K562 (cell line): ENCODE measurements around the gene DIPK1A. TPM values are rescaled to one million over a fixed set of nuclear protein-coding genes. Genes with fewer than 3 reads are reported as not detected.

Experiments
- BDP1 ChIP-seq: IDR thresholded peaks from 3 replicates; pipeline ENCODE4 v1.6.1; 2011; ENCODE audit not compliant: insufficient read length, insufficient read depth
- CBFB ChIP-seq: sonication (generic); formaldehyde crosslinking; IDR thresholded peaks from 2 replicates; pipeline ENCODE4 v1.4.0; 2020; ENCODE audit warnings: mild to moderate bottlenecking, missing genetic modification reagents
- ETV1 ChIP-seq: fragments of 450-650 bp; conservative IDR thresholded peaks from 2 replicates; pipeline ENCODE4 v1.6.1; 2016; ENCODE audit warnings: missing genetic modification characterization, control low read depth, low read depth, missing compliant biosample characterization
- FOXJ3 ChIP-seq: sonication (generic); formaldehyde crosslinking; IDR thresholded peaks from 2 replicates; pipeline ENCODE4 v1.4.0; 2020; ENCODE audit warnings: mild to moderate bottlenecking, missing genetic modification reagents
- IRF1 ChIP-seq: sonication (generic); formaldehyde crosslinking; IDR thresholded peaks from 2 replicates; pipeline ENCODE4 v1.8.0; 2022; ENCODE audit warnings: missing genetic modification reagents, mild to moderate bottlenecking, borderline replicate concordance
- KAT7 ChIP-seq: sonication (generic); formaldehyde crosslinking; IDR thresholded peaks from 2 replicates; pipeline ENCODE4 v1.8.0; 2022; ENCODE audit warnings: missing genetic modification reagents, mild to moderate bottlenecking, borderline replicate concordance
- MAFG ChIP-seq: fragments of 450-650 bp; conservative IDR thresholded peaks from 2 replicates; pipeline ENCODE4 v1.6.1; 2016; ENCODE audit warnings: missing genetic modification characterization, missing compliant biosample characterization
- MNT ChIP-seq, 2 experiments: fragments of 450-650 bp; conservative IDR thresholded peaks; 2 replicates each; pipeline ENCODE4 v1.6.1; 2017; ENCODE audit warnings: mild to moderate bottlenecking in 2 of 2, moderate library complexity in 2 of 2
- MYNN ChIP-seq, 2 experiments: sonication (generic); formaldehyde crosslinking in 1 of 2; IDR thresholded peaks; 2 replicates each; pipeline versions ENCODE4 v1.5.0 to v1.6.1; 2016 to 2020; ENCODE audit warnings: antibody characterized with exemption in 1 of 2, missing genetic modification reagents in 1 of 2
- RBM22 ChIP-seq: fragments of 200-400 bp; formaldehyde crosslinking; IDR thresholded peaks from 2 replicates; pipeline ENCODE4 v1.6.1; 2018; ENCODE audit warnings: low read length, low read depth; ENCODE audit not compliant: poor library complexity, severe bottlenecking
- SIN3A ChIP-seq, 2 experiments: fragments of 150-350 bp in 1 of 2; IDR thresholded peaks; 2 replicates each; pipeline ENCODE4 v1.6.1; 2011 to 2016; ENCODE audit warnings: borderline replicate concordance in 2 of 2, low read depth in 2 of 2, low read length in 2 of 2, mild to moderate bottlenecking in 2 of 2, moderate library complexity in 2 of 2; ENCODE audit not compliant: control insufficient read depth in 1 of 2
- TFAM ChIP-seq: fragments of 250-450 bp; sonication (Bioruptor Pico); conservative IDR thresholded peaks from 2 replicates; pipeline ENCODE4 v1.5.0; 2021; ENCODE audit warnings: mild to moderate bottlenecking, moderate library complexity
- ZHX1 ChIP-seq: fragments of 150-350 bp; conservative IDR thresholded peaks from 2 replicates; pipeline ENCODE4 v1.6.1; 2014; ENCODE audit warnings: low read length
- ZNF12 ChIP-seq: sonication (generic); formaldehyde crosslinking; IDR thresholded peaks from 2 replicates; pipeline ENCODE4 v1.4.0; 2020; ENCODE audit warnings: mild to moderate bottlenecking, missing genetic modification reagents
- ZNF121 ChIP-seq: sonication (generic); formaldehyde crosslinking; conservative IDR thresholded peaks from 2 replicates; pipeline ENCODE4 v1.8.0; 2022; ENCODE audit warnings: missing genetic modification reagents
- ZNF165 ChIP-seq: fragments of 250-450 bp; sonication (Bioruptor Pico); IDR thresholded peaks from 2 replicates; pipeline ENCODE4 v1.4.0; 2020; ENCODE audit warnings: borderline replicate concordance
- ZNF354B ChIP-seq: fragments of 250-450 bp; sonication (Bioruptor Pico); IDR thresholded peaks from 2 replicates; pipeline ENCODE4 v1.4.0; 2020
- ZNF561 ChIP-seq: fragments of 450-650 bp; formaldehyde crosslinking; conservative IDR thresholded peaks from 2 replicates; pipeline ENCODE4 v1.4.0; 2020; ENCODE audit warnings: mild to moderate bottlenecking, moderate library complexity
- ZNF740 ChIP-seq, 3 experiments: fragments of 200-800 bp in 1 of 3; sonication (Bioruptor generic) in 1 of 3; sonication (generic) in 1 of 3; formaldehyde crosslinking in 1 of 3; IDR thresholded peaks; 2 replicates each; pipeline versions ENCODE4 v1.6.1 to v1.8.0; 2016 to 2022; ENCODE audit warnings: mild to moderate bottlenecking in 2 of 3, missing compliant biosample characterization in 2 of 3, missing genetic modification characterization in 2 of 3, missing genetic modification reagents in 1 of 3
- ZNF766 ChIP-seq: fragments of 200-800 bp; sonication (Bioruptor generic); conservative IDR thresholded peaks from 2 replicates; pipeline ENCODE4 v1.6.1; 2016; ENCODE audit warnings: missing genetic modification characterization, missing compliant biosample characterization
- ZNF79 ChIP-seq: fragments of 250-450 bp; sonication (Bioruptor Pico); IDR thresholded peaks from 2 replicates; pipeline ENCODE4 v1.4.0; 2020; ENCODE audit warnings: low read depth, mild to moderate bottlenecking, moderate library complexity
- polyA plus RNA-seq, 8 experiments: library from polyadenylated mRNA; depleted of rRNA in 4 of 8; stranded (reverse) in 5 of 8; unstranded in 3 of 8; fragments of >200 nt; fragmentation: Nextera tagmentation in 2 of 8; fragmentation: Illumina TruSeq in 1 of 8; extraction: Ambion mirVana in 2 of 8; extraction: Trizol in 1 of 8; gene quantifications; 2 replicates each; pipeline versions ENCODE4 v1.2.1 to v1.2.3, GENCODE V29; 2011 to 2014; ENCODE audit warnings: inconsistent platforms in 1 of 8, missing spikeins in 1 of 8
- total RNA-seq, 7 experiments: library from RNA; depleted of rRNA in 6 of 7; stranded (reverse); fragments of >200 nt in 6 of 7; fragmentation: Illumina TruSeq in 2 of 7; extraction: Trizol in 2 of 7; gene quantifications; 2 replicates each; pipeline versions ENCODE4 v1.2.1 to v1.2.3, GENCODE V29; 2011 to 2021; ENCODE audit warnings: low replicate concordance in 1 of 7

The DIPK1A gene
- total and polyA plus RNA-seq, 9 of the 15 experiments (the other 6 are each of a cell fraction or from before 2014, with no cell fraction given), result 0.54 to 2.5 (median 1.3) TPM

GRCh38 chr1:92831762-92832536 lies 129.3 kb downstream of the DIPK1A start, which contains the start of gene RPL5 (continued):
- TF ChIP-seq SIN3A (IDR thresholded peaks at IDR 0.05; ENCODE audit: borderline replicate concordance in 2 of 2, control insufficient read depth in 1 of 2, low read depth in 2 of 2, low read length in 2 of 2) (peak in 1 of 2 experiments; percentile 62; a peak in 1 of 4 replicates), MNT (conservative IDR thresholded peaks at IDR 0.05) (peak; percentile 85 to 91), ZNF121 (CRISPR knock-in tag) (no peak), ZNF354B (CRISPR knock-in tag) (no peak), ETV1 (tag) (peak; percentile 53), ZNF561 (CRISPR knock-in tag) (no peak), FOXJ3 (CRISPR knock-in tag) (no peak), ZNF12 (CRISPR knock-in tag) (peak; percentile 44), IRF1 (CRISPR knock-in tag) (no peak), BDP1 (no peak), CBFB (CRISPR knock-in tag) (peak; percentile 77; the same call in 1 of the 2 replicates), ZNF165 (CRISPR knock-in tag) (no peak), ZNF740 (CRISPR knock-in tag; IDR thresholded peaks at IDR 0.05) (peak; percentile 87), ZNF740 (tag; IDR thresholded peaks at IDR 0.05) (0 out of 4 replicates have a peak, but pooled peaks of 1 of the 2 experiments have one; percentile 66), ZNF766 (CRISPR knock-in tag) (no peak), MYNN (IDR thresholded peaks at IDR 0.05) (peak; percentile 63; the same call in 1 of the 2 replicates), MYNN (CRISPR knock-in tag; IDR thresholded peaks at IDR 0.05) (no peak), ZNF79 (CRISPR knock-in tag) (no peak), TFAM (CRISPR knock-in tag) (no peak), KAT7 (peak; percentile 99), MAFG (tag) (no peak), RBM22 (peak; percentile 90), ZHX1 (no peak; the same call in 1 of the 2 replicates)
